Upper lobe of left lung (tissue), 6 donors: ENCODE results near the gene SIGLEC9. TPM values are rescaled to one million over a fixed set of nuclear protein-coding genes. Genes with fewer than 3 reads are reported as not detected.
"Not testable (repeated sequence)": the region's sequence is repeated elsewhere in the genome, so short reads cannot be mapped to it uniquely, and the experiment has no call there.

Experiments
- ATAC-seq, 2 donors: fragments of 200-7000 bp; cut with Tn5 transposase; one replicate each; pipeline ENCODE4 v1.9.1; 2022; ENCODE audit warnings: mild to moderate bottlenecking in 2 of 2, moderate library complexity in 2 of 2; ENCODE audit not compliant: low FRiP score in 2 of 2
- DNase-seq, 2 donors: peaks; one replicate each; pipeline ENCODE4 v3.0.0-alpha.2; 2019 to 2020
- H3K27ac ChIP-seq, 4 donors: fragments of 200-600 bp; sonication (generic); one replicate each; pipeline ENCODE4 v1.5.1; 2016 to 2019
- H3K27me3 ChIP-seq, 4 donors: fragments of 200-600 bp; sonication (generic); one replicate each; pipeline ENCODE4 v1.5.1; 2017 to 2019
- H3K36me3 ChIP-seq, 4 donors: fragments of 200-600 bp; sonication (generic); one replicate each; pipeline ENCODE4 v1.5.1; 2016 to 2019
- H3K4me1 ChIP-seq, 4 donors: fragments of 200-600 bp; sonication (generic); one replicate each; pipeline ENCODE4 v1.5.1; 2018 to 2019
- H3K4me3 ChIP-seq, 4 donors: fragments of 200-600 bp; sonication (generic); one replicate each; pipeline ENCODE4 v1.5.1; 2017 to 2019; ENCODE audit warnings: mild to moderate bottlenecking in 2 of 4, moderate library complexity in 1 of 4
- H3K9me3 ChIP-seq, 4 donors: fragments of 200-600 bp; sonication (generic); one replicate each; pipeline ENCODE4 v1.5.1; 2018 to 2019
- CTCF ChIP-seq, 6 experiments: fragments of 450-650 bp in 4 of 6; fragments of 200-600 bp in 2 of 6; sonication (generic) in 2 of 6; IDR thresholded peaks; one replicate each; pipeline ENCODE4 v1.5.1; 2016 to 2019; ENCODE audit warnings: antibody characterized with exemption in 6 of 6
- EP300 ChIP-seq, 4 donors: sonication (generic); formaldehyde crosslinking; IDR thresholded peaks; one replicate each; pipeline ENCODE4 v1.5.1; 2017; ENCODE audit warnings: antibody characterized with exemption in 4 of 4, control low read depth in 2 of 4
- POLR2A ChIP-seq, 4 donors: fragments of 450-650 bp; IDR thresholded peaks; one replicate each; pipeline ENCODE4 v1.5.1; 2016 to 2017; ENCODE audit warnings: antibody characterized with exemption in 4 of 4, mild to moderate bottlenecking in 2 of 4
- POLR2AphosphoS5 ChIP-seq, 2 donors: sonication (generic); formaldehyde crosslinking; IDR thresholded peaks; one replicate each; pipeline ENCODE4 v1.5.1; 2017; ENCODE audit warnings: antibody characterized with exemption in 2 of 2
- WGBS, 2 donors: methylation state at CpG; one replicate each; pipeline ENCODE4 v1.1.5; 2017 to 2018; 5-methylcytosine and 5-hydroxymethylcytosine counted together
- total RNA-seq, 6 donors: library from RNA; depleted of rRNA in 4 of 6; stranded (reverse); fragments of >200 nt in 4 of 6; gene quantifications; one replicate each; pipeline versions ENCODE4 v1.1.0 to v1.2.1, GENCODE V29; 2016 to 2021
- donor health status: DM: no; HTN: no; CAD: no; lungs with moderate emphysema.
- donor health status: DM: no; HTN: yes; CAD: no; lungs with severe emphysema.

SIGLEC9 gene
- total RNA-seq, 6 donors from 2014 or later: 6.8 to 47.1 (median 24.6) TPM

GRCh38 chr19:51141181-51141580, 16.5 kb downstream of the SIGLEC9 start:
- Histone ChIP-seq H3K4me3 (no peak overlapping the region), H3K27me3 (no peaks in the 10 kb centered on the region), H3K4me1 (peaks cover 0 to 16% (median 14%) of the 10 kb centered on the region in 4 donors), H3K9me3 (no peaks in the 10 kb centered on the region), H3K36me3 (no peaks in the 10 kb centered on the region), H3K27ac (peak overlapping the region in 3 of 4 donors; percentile 36 to 82 (median 78))
- DNase-seq: no peak
- ATAC-seq: no peak
- TF ChIP-seq EP300 (IDR thresholded peaks at IDR 0.05) (no peak), POLR2AphosphoS5 (IDR thresholded peaks at IDR 0.05) (no peak), CTCF (IDR thresholded peaks at IDR 0.05) (no peak), POLR2A (IDR thresholded peaks at IDR 0.05) (no peak)
- 72 to 79% methylated on average over 6 of the region's 6 CpGs for WGBS, 2 donors

- DNase-seq (no peak), ATAC-seq (peak in 1 of 2 donors; percentile 54)
- 60 to 61% methylated on average over 12 to 14 of the region's 14 CpGs for WGBS, 2 donors
- H3K27me3 ChIP-seq: no peaks in the 10 kb centered on the region
- H3K4me1 ChIP-seq: peaks cover 0 to 16% (median 14%) of the 10 kb centered on the region in 4 donors
- H3K27ac ChIP-seq: peak within 1 kb of the TSS; percentile 36 to 82 (median 67)
- H3K4me3 ChIP-seq: peak within 1 kb of the TSS in 1 of 4 donors; percentile 5
- TF ChIP-seq POLR2AphosphoS5 (IDR thresholded peaks at IDR 0.05): peak in 1 of 2 donors; percentile 58
- TF ChIP-seq CTCF (IDR thresholded peaks at IDR 0.05): no peak
- TF ChIP-seq POLR2A (IDR thresholded peaks at IDR 0.05): peak in 1 of 4 donors; percentile 68
- TF ChIP-seq EP300 (IDR thresholded peaks at IDR 0.05): no peak
- no peaks in the 10 kb centered on the region for H3K36me3 ChIP-seq
- no peaks in the 10 kb centered on the region for H3K9me3 ChIP-seq
Observed at GRCh38 chr19:51142119-51142518, 17.4 kb downstream of the SIGLEC9 start, which contains the start of gene SIGLEC7. Gene SIGLEC7, plus strand, starts transcription at chr19:51142301. Its CDS starts 69 bp downstream, at chr19:51142370.

- not testable (repeated sequence) for ATAC-seq, H3K9me3 ChIP-seq, H3K27me3 ChIP-seq, DNase-seq, H3K36me3 ChIP-seq
- H3K4me3 ChIP-seq: peak overlapping the region in 1 of 4 donors; percentile 5
- H3K27ac ChIP-seq: peak overlapping the region in 3 of 4 donors; percentile 35 to 82 (median 69)
- WGBS, 2 donors: 72 to 77% methylated on average over 7 to 13 of the region's 15 CpGs
- H3K4me1 ChIP-seq: peaks cover 0 to 14% (median 11%) of the 10 kb centered on the region in 4 donors
Observed at GRCh38 chr19:51142809-51143475, 18.2 kb downstream of the SIGLEC9 start.

- Histone ChIP-seq H3K27ac (peak overlapping the region in 2 of 4 donors; percentile 7 to 82), H3K27me3 (no peaks in the 10 kb centered on the region), H3K9me3 (no peaks in the 10 kb centered on the region), H3K36me3 (no peaks in the 10 kb centered on the region), H3K4me1 (peaks cover 0 to 14% (median 8%) of the 10 kb centered on the region in 4 donors), H3K4me3 (no peak overlapping the region)
- no peak for TF ChIP-seq POLR2AphosphoS5 (IDR thresholded peaks at IDR 0.05)
- TF ChIP-seq CTCF (IDR thresholded peaks at IDR 0.05): no peak
- TF ChIP-seq EP300 (IDR thresholded peaks at IDR 0.05): no peak
- no peak for TF ChIP-seq POLR2A (IDR thresholded peaks at IDR 0.05)
- DNase-seq (no peak), ATAC-seq (no peak)
- 75 to 83% methylated on average over 2 to 5 of the region's 5 CpGs for WGBS, 2 donors
Observed at GRCh38 chr19:51143486-51143885, 18.8 kb downstream of the SIGLEC9 start.

GRCh38 chr19:51144482-51145045, 19.9 kb downstream of the SIGLEC9 start:
- Histone ChIP-seq H3K36me3 (no peaks in the 10 kb centered on the region), H3K27me3 (no peaks in the 10 kb centered on the region), H3K9me3 (no peaks in the 10 kb centered on the region), H3K4me3 (no peak overlapping the region), H3K27ac (peak overlapping the region in 1 of 4 donors; percentile 10), H3K4me1 (peaks cover 0 to 14% (median 8%) of the 10 kb centered on the region in 4 donors)
- DNase-seq: peak in 1 of 2 donors; percentile 37
- 81 to 82% methylated on average over 3 to 10 of the region's 11 CpGs for WGBS, 2 donors
- no peak for ATAC-seq
- TF ChIP-seq POLR2A (IDR thresholded peaks at IDR 0.05) (no peak), CTCF (IDR thresholded peaks at IDR 0.05) (no peak)
